ENCODE data around the gene TBC1D22A.

The TBC1D22A gene

GRCh38 chr22:46958658-46959057, 196.2 kb downstream of the TBC1D22A start:
- TF ChIP-seq CTCF (IDR thresholded peaks at IDR 0.05; ENCODE audit: extremely low read depth, missing control alignments) = no peak
- DNase-seq (ENCODE audit: low spot score) = no peak

- DNase-seq (ENCODE audit: low spot score) = no peak
- no peak for TF ChIP-seq CTCF (IDR thresholded peaks at IDR 0.05; ENCODE audit: extremely low read depth, missing control alignments)
Measured at GRCh38 chr22:46959369-46959768, 196.9 kb downstream of the TBC1D22A start.

GRCh38 chr22:46961591-46962295, 199.3 kb downstream of the TBC1D22A start:
- no peak for DNase-seq (ENCODE audit: low spot score)

GRCh38 chr22:46962406-46962805, 200.0 kb downstream of the TBC1D22A start:
- no peak for DNase-seq (ENCODE audit: low spot score)
- TF ChIP-seq CTCF (IDR thresholded peaks at IDR 0.05; ENCODE audit: extremely low read depth, missing control alignments) = no peak

More at GRCh38 chr22:46961591-46962295, 199.3 kb downstream of the TBC1D22A start:
- TF ChIP-seq CTCF (IDR thresholded peaks at IDR 0.05; ENCODE audit: extremely low read depth, missing control alignments) = no peak

- TF ChIP-seq CTCF (IDR thresholded peaks at IDR 0.05; ENCODE audit: extremely low read depth, missing control alignments) = no peak
- DNase-seq (ENCODE audit: low spot score) = no peak
Measured at GRCh38 chr22:46963672-46964545, 201.5 kb downstream of the TBC1D22A start.

- TF ChIP-seq CTCF (IDR thresholded peaks at IDR 0.05; ENCODE audit: extremely low read depth, missing control alignments) = no peak
- DNase-seq (ENCODE audit: low spot score) = no peak
Measured at GRCh38 chr22:46964773-46965550, 202.5 kb downstream of the TBC1D22A start.
